NB4 (cell line): ENCODE data around the gene PPP2R5C.

Source experiments
- DNase-seq: peaks from one replicate; pipeline ENCODE4 v3.0.0; 2010; ENCODE audit warnings: low read depth
- H3K4me3 ChIP-seq: one replicate; pipeline ENCODE4 v1.5.1; 2011; ENCODE audit warnings: mild to moderate bottlenecking, low read depth, low read length, moderate library complexity
- CTCF ChIP-seq: IDR thresholded peaks from one replicate; pipeline ENCODE4 v1.5.1; 2012; ENCODE audit warnings: low read depth, low read length
- MAX ChIP-seq: IDR thresholded peaks from 2 replicates; pipeline ENCODE4 v1.6.1; 2011; ENCODE audit warnings: low read depth, low read length
- MYC ChIP-seq: IDR thresholded peaks from 2 replicates; pipeline ENCODE4 v1.6.1; 2011; ENCODE audit warnings: low read depth, low read length
- POLR2A ChIP-seq: IDR thresholded peaks from 2 replicates; pipeline ENCODE4 v1.6.1; 2011; ENCODE audit warnings: mild to moderate bottlenecking; ENCODE audit not compliant: insufficient read length; ENCODE audit errors: extremely low read depth

Gene PPP2R5C

GRCh38 chr14:101973356-101973755 lies 211.8 kb downstream of the PPP2R5C start:
- no peak overlapping the region for H3K4me3 ChIP-seq
- no peak for DNase-seq
- TF ChIP-seq MYC = no peak
- TF ChIP-seq CTCF = no peak
- TF ChIP-seq POLR2A = no peak
- TF ChIP-seq MAX = no peak

- TF ChIP-seq MAX (no peak), CTCF (no peak), POLR2A (no peak), MYC (no peak)
- DNase-seq = no peak
- no peak overlapping the region for H3K4me3 ChIP-seq
Measured at GRCh38 chr14:101975231-101975630, 213.7 kb downstream of the PPP2R5C start.
